NCI-H146 (cell line): Measurements from ENCODE around the gene RPL15.
"Not testable (repeated sequence)": the region's sequence is repeated elsewhere in the genome, so short reads cannot be mapped to it uniquely, and the experiment has no call there.

Experiments used
- DNase-seq: peaks from one replicate; lab custom pipeline; 2025; lab: John Stamatoyannopoulos, UW

RPL15 gene

DNA sequence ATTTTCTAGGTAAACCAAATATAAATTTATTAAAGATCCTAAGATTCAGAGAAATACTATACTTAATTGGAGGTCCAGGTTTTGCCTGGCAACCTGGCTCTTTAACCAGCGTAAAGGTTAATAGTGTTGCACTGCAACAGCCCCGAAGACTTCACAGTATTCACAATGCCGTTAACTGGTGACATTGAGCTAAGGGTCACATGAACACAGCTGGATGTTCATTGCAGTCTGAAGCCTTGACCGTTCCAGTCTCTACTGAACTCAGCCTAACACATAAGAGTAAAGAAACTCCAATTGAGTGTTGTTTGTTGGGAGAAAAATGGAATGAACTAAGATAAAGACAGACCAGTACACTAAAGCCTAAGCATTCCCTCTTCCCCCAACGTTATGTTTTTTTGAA lies 27.0 kb upstream of the RPL15 start:
- DNase-seq, result no peak

DNA sequence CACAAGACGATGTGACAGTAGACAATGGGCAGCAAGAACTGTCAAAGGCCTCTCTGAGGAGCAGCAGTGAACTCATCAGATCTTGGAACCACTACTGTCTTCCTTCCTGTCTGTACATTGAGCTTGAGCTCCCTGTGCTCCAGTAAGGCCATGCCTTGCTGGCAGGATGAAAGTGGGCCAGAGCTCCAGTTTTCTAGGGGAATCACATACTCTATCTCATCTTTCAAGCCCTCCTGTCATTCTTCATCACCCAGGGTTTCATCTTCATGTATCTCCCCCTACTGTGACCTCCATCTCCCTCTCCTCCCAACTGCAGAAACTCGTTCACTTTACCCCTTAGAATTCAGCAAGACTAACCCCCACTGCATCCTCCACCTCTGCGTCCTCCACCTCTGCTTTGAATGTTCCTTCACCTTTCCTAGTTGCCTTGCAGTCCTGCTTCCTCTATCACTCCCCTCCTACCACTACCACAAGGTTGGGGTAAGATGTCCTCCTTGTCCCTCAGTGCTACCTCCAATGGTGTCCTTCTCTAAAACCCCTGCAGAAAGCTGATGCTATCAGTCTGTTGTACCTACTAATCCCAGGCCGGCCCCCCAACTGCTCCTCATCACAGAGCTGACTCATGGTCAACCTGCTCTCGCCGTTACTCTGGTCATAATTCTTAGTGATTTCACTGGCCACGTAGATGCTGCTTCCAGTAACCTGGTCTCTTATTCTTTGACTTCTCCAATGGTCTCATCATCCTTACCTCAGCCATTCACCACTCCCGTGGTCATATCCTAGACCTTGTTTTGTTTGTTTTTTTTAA lies 22.5 kb upstream of the RPL15 start:
- DNase-seq, result no peak

DNA sequence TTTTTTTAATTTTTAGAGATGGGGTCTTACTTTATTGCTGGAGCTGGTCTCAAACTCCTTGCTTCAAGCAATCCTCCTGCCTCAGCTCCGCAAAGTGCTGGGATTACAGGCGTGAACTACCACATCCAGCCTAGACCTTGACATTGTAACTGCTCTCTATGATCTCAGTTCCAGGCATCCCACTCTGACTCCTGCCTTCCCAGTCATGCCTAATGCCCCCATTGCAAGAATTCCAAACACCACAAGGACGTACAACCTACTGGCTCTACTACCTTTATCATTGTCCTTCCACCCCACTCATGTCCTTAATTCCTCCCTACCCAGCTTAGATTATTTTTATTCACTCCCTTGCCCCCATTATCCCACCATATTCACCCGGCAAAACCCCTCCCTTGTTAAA lies 21.8 kb upstream of the RPL15 start:
- no peak for DNase-seq

DNA sequence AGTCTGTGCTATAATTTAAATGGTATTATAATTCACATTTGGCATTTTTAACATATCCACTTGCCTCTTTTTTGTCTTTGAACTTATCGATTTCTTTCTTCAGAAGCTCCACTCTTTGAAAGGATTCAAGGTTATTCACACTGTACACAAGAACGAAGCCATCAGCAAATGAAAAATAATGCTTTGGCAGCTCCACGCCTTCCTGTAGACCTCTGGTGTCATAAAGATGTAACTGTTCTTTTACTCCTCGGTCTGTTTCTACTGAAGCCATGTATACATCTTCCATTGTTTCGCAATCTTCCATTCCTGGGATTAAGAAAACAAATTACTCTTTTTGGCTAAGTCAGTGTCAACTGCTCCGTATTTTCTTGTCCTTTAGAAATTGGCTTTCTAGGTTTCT lies 16.2 kb upstream of the RPL15 start:
- DNase-seq, result no peak

DNA sequence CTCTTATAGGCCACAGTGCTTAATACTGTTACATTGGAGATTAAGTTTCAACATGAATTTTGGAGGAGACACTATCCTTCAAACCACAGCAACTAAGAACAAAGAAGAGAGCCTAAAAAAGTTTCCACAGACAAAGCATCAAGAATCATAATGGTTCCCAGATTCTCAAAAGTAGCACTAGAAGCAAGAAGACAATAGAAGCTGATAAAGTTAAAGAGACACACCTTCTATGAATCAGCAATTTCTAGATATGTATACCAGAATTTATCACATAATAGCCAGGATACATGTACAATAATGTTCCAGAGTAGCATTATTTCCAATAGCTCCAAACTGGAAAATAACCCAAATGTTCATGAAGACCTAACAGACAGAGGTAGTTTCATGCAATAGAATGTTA lies 12.4 kb upstream of the RPL15 start:
- DNase-seq, result no peak

DNA sequence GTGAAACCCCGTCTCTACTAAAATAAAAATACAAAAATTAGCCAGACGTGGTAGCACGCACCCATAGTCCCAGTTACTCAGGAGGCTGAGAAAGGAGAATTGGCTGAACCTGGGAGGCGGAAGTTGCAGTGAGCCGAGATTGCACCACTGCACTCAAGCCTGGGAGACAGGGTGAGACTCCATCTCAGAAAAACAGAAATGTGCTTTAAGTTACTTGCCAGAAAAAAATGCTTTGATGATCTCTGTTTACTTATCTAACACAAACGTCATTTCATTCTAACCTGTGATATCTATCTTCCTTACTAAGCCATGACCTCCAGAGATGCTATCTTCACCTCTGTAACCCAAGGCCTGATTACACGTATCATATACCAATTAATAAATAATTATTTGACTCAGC lies 7.6 kb upstream of the RPL15 start:
- no peak for DNase-seq

DNA sequence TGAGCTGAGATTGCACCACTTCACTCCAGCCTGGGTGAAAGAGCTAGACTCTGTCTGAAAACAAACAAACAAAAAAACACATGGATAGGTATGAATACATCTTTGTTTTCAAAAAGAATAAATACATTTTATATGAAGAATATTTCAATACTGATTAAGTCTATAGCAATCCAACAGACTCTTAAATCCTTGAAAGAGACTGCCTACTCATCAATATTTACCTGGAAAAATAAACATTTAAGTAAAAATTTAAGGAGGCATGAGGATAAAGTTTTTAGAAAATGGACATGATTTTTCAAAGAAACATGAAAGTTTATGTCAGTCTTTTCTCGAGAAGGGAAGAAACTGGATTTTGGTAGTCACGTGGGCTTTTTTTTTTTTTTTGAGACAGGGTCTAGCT lies 5.5 kb upstream of the RPL15 start:
- no peak for DNase-seq

DNA sequence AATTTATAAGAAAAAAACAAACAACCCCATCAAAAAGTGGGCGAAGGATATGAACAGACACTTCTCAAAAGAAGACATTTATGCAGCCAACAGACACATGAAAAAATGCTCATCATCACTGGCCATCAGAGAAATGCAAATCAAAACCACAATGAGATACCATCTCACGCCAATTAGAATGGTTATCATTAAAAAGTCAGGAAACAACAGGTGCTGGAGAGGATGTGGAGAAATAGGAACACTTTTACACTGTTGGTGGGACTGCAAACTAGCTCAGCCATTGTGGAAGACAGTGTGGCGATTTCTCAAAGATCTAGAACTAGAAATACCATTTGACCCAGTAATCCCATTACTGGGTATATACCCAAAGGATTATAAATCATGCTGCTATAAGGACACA lies 4.6 kb upstream of the RPL15 start:
- not testable (repeated sequence) for DNase-seq

DNA sequence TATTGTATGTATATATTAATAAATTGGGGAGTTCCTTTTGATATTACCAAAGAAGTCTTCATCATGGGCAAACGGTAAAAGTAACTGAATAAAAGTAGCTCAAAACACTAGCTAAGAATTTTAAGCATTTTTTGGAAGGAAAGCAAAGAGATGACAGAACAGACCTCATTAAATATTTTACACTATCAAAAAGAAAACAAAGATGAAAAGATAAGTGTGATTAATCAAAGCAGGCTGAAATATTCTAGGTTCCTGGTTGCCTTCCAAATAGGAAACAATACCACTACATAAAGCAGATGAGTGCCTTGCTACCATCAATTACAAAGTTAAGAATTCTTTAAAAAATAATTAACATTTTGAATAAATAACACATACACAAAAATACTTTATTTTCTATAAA lies 3.8 kb upstream of the RPL15 start:
- no peak for DNase-seq

DNA sequence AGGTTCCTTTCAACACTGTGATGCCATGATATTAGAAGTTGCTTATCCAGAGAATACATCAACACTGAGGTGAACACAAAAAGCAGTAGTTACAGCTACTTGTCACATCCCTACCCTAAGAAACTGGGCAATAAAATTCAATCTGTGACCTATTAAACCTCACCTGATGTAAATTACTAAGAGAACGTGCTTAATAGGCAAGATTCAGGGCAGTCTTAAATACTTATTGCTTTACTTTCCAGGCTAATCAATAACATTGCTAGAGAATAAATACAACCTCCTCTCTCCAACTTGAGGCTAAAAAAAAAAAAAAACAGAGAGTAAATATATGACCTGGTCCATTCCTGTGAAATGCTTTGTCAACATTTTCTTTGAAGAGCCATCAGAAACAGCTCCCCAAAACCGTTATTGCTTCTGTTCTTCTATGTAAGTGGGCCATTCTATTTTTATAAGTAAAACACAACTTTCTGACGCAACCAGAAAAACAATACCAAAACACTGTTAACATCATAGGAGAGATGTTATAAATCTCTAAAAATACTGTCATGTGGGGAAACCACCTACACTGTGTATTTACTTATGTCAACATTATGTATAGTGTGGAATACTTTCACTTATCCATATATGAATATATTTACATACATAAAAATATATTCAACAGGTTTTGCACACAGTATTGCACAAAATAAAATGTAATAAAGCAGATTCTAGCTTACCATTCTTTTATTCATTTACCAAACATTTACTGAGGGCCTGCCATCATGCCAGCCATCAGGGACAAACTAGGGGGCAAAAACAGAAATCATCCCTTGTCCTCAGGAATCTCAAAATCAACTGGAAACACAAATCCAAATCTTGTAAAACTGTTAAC lies 2.8 kb upstream of the RPL15 start:
- no peak for DNase-seq

DNA sequence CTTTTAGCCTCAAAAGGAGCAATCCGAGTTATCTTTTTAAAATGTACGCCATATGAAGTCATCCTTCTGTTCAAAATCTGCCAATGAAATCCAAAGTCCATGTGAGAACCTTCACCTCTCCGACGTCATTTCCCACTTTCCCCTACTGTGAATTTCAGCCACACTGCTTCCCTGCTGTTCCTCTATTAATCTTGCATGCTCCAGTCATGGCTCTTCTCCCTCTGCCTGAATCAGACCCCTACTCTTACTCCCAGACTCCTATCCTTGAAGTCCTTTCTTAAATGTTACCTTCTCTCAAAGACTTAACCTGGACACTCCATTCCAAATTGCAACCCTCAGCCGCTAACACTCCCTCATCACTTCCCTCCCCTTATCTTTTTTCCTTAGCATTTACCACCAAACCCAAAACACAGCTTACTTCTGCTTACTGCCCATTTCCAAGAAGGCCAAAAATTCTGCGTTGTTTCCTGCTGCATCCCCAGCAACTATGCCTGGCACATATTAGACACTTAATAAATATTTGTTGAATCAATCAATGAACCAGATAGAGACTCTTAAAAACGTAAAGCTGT lies 1.3 kb upstream of the RPL15 start:
- DNase-seq, result peak; percentile 22

DNA sequence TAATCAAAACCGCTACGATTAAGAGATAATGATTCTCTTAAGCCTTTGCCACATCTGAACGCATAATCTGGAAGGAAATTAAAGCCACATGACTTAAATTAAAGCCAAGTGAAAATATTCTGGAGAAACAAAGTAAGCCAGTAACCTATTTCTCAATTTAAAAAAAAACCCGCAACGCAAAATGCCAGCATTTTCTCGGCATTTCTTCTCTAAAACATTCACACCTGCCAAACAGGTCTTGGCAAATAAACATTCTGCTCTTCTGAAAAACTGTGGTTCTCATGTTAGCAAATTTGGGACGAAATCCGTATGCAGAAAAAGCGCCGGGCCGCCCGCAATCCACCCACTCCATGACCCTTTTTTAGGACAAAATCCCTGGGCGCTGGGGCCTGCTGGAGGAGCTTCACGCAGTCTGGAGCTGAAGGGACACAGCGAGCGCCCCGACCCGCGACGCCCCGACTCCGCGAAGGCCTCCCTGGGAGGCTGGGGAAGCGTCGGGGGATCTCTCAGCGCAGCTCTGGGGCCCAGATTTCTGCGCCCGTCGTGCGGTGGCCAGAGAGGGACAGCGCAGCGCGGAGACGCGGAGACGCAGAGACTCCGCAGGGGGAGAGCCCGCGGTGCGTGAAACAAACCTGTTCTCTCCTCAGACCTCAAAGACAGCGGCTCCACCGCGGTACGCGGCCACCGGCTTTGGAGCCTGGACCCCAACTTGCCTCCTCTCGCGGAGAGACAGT lies 613 bp upstream of the RPL15 start:
- DNase-seq, result no peak

DNA sequence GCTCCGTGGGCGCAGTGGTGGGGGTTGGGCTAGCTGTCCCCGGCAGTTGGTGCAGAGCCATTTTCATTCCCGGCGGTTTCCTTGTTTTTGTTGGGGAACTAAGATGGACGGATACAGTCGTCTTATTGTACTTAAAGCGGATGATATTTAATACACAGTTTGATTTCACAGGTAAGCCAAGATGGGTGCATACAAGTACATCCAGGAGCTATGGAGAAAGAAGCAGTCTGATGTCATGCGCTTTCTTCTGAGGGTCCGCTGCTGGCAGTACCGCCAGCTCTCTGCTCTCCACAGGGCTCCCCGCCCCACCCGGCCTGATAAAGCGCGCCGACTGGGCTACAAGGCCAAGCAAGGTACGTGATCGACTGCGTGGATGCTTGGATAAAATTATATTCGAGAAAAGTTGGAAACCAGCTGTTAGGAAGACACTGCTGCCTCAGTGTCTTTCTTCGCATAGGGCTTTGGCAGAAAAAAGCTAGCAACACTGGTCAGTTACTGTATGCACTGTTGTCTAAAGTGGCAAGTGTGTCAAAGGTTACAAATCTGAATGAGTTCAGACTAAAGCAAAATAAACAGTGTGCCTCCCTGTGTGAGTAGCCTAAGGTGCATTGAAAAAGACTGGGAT lies 859 bp downstream of the RPL15 start:
- DNase-seq, result peak; percentile 62

DNA sequence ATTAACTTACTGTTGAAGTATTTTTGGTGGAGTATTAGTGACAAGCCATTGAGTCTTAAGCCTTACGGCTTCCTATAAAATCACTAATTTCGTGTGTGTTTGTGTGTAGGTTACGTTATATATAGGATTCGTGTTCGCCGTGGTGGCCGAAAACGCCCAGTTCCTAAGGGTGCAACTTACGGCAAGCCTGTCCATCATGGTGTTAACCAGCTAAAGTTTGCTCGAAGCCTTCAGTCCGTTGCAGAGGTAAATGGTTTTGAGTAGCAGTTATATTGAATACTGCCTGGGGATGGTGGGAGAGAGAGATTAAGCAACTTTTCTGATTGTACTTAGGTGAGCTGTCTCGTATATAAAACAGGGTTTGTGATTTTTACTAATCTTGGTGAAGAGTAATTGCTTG lies 1.4 kb downstream of the RPL15 start:
- not testable (repeated sequence) for DNase-seq

DNA sequence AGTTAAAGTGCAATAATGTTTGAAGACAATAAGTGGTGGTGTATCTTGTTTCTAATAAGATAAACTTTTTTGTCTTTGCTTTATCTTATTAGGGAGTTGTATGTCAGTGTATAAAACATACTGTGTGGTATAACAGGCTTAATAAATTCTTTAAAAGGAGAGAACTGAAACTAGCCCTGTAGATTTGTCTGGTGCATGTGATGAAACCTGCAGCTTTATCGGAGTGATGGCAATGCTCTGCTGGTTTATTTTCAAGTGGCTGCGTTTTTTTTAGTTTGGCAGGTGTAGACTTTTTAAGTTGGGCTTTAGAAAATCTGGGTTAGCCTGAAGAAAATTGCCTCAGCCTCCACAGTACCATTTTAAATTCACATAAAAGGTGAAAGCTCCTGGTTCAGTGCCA lies 2.7 kb downstream of the RPL15 start:
- DNase-seq, result no peak

DNA sequence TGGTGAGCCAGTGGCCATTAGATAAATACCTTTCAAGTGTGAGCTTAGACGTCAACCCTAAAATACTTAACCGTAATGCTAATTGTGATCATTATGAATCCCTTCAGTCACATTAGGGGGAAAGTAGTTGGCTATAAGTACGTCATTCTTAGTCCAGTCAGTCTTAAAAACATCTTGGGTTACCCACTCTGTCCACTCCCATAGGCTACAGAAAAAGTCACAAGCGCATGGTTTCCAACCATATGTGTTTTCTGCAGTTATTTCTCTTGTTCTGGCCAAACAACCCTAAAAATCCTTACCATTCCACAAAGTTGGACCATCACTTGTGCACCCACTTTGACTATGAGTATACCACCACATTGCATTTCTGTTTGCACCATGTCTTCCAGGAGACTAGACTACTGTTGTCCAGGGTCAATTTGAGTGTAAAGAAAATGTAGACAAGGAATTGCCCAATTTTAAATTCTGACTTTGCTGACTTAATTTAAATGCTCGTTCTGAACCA lies 3.3 kb downstream of the RPL15 start:
- DNase-seq, result no peak

DNA sequence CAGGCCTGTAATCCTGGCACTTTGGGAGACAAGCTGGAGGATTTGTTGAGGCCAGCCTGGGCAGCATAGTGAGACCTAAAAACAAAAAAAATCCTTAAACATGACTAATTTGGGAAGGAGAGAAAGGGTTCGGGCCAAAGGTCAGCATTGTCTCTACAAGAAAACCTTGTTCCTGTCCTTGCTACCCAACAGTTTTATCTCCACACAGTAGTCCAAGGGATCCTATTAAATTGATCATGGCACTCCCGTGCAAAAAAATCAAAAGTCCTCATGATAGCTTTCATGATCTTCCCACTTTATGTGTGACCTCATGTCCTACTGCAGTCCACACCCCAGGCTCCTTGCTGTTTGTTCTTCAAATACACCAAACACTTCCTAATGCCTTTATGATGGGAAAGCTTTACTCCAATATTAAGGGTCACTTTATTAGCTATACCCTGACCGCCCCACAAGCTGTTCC lies 4.2 kb downstream of the RPL15 start:
- DNase-seq, result no peak

DNA sequence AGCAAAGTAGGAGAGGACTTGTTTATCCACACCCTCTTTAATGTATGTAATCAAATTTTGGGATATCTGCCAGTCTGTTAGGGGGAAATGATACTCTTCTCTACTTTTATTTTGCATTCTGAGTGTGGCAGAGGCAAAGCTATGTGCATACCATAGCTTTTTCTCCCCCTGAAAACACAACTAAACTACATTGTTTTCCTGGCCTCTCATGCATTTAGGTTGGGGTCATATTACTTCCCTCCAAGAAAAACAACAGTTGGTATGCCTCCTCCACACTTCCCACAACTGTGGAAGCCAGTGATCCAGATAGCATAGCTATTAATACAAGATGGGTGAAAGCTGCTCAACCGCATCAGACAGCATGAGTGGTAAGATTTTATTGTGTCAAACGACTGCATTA lies 6.9 kb downstream of the RPL15 start:
- DNase-seq, result no peak

DNA sequence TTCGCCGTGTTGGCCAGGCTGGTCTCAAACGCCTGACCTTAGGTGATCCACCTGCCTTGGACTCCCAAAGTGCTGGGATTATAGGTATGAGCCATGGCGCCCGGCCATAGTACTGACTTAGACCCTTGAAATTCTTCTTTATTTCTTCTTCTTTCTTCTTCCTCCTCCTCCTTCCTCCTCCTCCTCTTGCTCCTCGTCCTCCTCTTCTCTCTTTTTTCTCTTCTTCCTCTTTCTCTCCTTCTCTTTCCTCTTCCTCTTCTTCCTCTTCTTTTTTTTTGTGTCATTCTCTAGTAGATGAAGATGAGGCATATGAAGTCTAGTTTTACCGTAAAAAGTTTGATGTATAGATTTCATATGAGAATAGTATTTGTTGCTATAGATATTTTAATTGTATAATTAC lies 9.3 kb downstream of the RPL15 start:
- no peak for DNase-seq

DNA sequence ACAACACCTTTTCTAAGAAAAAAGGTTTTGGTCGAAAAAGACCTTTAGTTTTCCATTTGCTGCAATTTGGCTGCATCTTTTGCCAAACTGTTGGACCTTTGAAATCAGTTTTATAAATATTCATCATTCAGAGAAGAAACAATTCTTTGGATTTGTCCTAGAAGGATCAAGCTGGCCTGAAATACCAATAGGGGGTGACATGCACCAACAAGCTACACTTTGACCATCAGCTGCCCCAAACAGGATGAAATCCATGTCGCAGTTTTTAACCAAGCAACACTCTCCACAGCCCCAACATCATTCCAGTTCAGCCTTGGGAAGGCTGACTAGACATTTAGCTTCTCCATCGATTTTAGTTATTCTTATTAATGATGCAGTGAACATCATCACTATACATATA lies 9.8 kb downstream of the RPL15 start:
- no peak for DNase-seq

DNA sequence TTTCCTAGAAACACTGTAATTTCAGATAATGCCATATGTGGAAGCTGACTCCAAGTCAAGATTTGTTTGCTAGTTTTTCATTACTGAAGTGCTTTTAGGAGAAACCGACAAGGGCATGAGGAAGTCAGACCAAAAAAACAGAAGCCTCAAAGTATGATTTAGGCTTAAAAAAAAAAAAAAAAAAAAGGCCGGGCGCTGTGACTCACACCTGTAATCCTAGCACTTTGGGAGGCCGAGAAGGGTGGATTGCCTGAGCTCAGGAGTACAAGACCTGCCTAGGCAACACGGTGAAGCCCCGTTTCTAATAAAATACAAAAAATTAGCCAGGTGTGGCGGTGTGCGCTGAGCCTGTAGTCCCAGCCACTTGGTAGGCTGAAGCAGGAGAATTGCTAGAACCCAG lies 11.6 kb downstream of the RPL15 start:
- DNase-seq, result no peak

DNA sequence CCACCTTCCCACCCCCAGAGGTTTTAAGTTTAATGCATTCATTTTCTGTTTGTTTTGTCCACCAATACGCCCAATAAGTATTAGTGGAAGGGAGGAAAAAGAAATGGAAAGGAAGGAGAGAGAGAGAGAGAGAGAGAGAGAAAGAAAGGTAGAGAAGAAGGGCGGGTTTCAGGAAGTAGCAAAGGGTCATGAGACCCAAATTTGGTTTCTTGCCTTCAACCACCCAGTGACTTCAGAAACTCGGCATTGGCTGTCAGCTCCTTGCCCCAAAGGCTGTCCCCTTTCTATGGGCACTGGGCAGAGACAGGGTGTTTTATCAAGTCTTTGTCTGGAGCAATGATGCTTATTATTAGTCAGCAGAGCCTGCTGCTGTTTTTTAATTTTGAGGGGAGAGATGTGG lies 14.7 kb downstream of the RPL15 start:
- DNase-seq, result no peak
